Ovary (tissue), 3 donors: ENCODE results near the gene HOXA4.

Experiments
- POLR2A ChIP-seq: fragments of 450-650 bp; IDR thresholded peaks from one replicate; pipeline ENCODE4 v1.6.1; 2017; ENCODE audit warnings: antibody characterized with exemption, mild to moderate bottlenecking, moderate library complexity
- TF ChIP-seq, protein P1 (sequence below), 3 donors: fragments of 450-650 bp in 2 of 3; fragments of 200-600 bp in 1 of 3; IDR thresholded peaks; one replicate each; pipeline versions ENCODE4 v1.5.1 to v1.8.0; 2016 to 2022; ENCODE audit warnings: antibody characterized with exemption in 3 of 3, mild to moderate bottlenecking in 1 of 3
- donor health status: DM: no; HTN: no; CAD: no.

DNA sequence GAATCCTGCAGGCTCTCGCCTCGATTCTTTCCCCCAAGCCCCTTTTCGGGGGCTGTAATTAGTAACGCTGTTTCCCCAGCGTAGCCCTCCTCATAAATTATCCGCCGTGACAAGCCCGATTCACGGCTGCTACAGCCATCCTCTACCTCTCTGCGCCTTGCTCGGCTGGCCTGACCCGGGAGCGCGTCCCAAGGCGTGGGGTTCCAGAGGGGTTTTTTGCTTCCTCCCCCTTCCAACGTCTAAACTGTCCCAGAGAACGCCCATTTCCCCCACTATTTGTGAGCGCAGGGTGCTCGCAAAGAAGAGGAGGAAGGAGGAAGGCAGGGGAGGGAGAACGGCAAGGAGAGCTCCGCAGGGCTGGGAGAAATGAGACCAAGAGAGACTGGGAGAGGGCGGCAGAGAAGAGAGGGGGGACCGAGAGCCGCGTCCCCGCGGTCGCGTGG lies 12.0 kb upstream of the HOXA4 start:
- TF ChIP-seq, protein P1, sequence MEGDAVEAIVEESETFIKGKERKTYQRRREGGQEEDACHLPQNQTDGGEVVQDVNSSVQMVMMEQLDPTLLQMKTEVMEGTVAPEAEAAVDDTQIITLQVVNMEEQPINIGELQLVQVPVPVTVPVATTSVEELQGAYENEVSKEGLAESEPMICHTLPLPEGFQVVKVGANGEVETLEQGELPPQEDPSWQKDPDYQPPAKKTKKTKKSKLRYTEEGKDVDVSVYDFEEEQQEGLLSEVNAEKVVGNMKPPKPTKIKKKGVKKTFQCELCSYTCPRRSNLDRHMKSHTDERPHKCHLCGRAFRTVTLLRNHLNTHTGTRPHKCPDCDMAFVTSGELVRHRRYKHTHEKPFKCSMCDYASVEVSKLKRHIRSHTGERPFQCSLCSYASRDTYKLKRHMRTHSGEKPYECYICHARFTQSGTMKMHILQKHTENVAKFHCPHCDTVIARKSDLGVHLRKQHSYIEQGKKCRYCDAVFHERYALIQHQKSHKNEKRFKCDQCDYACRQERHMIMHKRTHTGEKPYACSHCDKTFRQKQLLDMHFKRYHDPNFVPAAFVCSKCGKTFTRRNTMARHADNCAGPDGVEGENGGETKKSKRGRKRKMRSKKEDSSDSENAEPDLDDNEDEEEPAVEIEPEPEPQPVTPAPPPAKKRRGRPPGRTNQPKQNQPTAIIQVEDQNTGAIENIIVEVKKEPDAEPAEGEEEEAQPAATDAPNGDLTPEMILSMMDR (IDR thresholded peaks at IDR 0.05) = no peak
- no peak for TF ChIP-seq POLR2A
